Right lobe of liver (tissue), 6 donors: ENCODE results near the gene CST6. TPM values are rescaled to one million over a fixed set of nuclear protein-coding genes. Genes with fewer than 3 reads are reported as not detected.
A peak's percentile ranks its signal among the peaks of the same experiment; 100 is the strongest.

Experiments used
- ATAC-seq, 4 donors: fragments of 200-7000 bp; cut with Tn5 transposase; one replicate each; pipeline ENCODE4 v1.9.1; 2020; ENCODE audit warnings: mild to moderate bottlenecking in 4 of 4, moderate library complexity in 4 of 4
- DNase-seq, 3 donors: peaks; one replicate each; pipeline ENCODE4 v3.0.0-alpha.2; 2020
- H3K27ac ChIP-seq, 3 donors: fragments of 200-600 bp; one replicate each; pipeline ENCODE4 v1.8.0; 2022
- H3K27me3 ChIP-seq, 2 donors: fragments of 200-600 bp; one replicate each; pipeline ENCODE4 v1.8.0; 2022
- H3K36me3 ChIP-seq, 4 donors: fragments of 200-600 bp; sonication (generic) in 1 of 4; one replicate each; pipeline versions ENCODE4 v1.5.1 to v1.8.0; 2017 to 2022; ENCODE audit warnings: control low read depth in 1 of 4
- H3K4me1 ChIP-seq, 4 donors: fragments of 200-600 bp; sonication (generic) in 1 of 4; one replicate each; pipeline versions ENCODE4 v1.5.1 to v1.8.0; 2017 to 2022; ENCODE audit warnings: control low read depth in 1 of 4
- H3K4me3 ChIP-seq, 3 donors: fragments of 200-600 bp; one replicate each; pipeline ENCODE4 v1.8.0; 2022
- H3K9me3 ChIP-seq, 4 donors: fragments of 200-600 bp; sonication (generic) in 1 of 4; one replicate each; pipeline versions ENCODE4 v1.5.1 to v1.8.0; 2017 to 2022; ENCODE audit warnings: control low read depth in 1 of 4
- CTCF ChIP-seq, 4 donors: fragments of 200-600 bp in 3 of 4; fragments of 450-650 bp in 1 of 4; IDR thresholded peaks; one replicate each; pipeline versions ENCODE4 v1.5.1 to v1.8.0; 2016 to 2022; ENCODE audit warnings: antibody characterized with exemption in 4 of 4, mild to moderate bottlenecking in 2 of 4
- POLR2A ChIP-seq: fragments of 450-650 bp; IDR thresholded peaks from one replicate; pipeline ENCODE4 v1.6.1; 2017; ENCODE audit warnings: antibody characterized with exemption, mild to moderate bottlenecking
- WGBS: methylation state at CpG from one replicate; pipeline ENCODE4 v1.1.6; 2018; ENCODE audit warnings: low coverage, low lambda C conversion rate; ENCODE audit not compliant: insufficient coverage; ENCODE audit errors: missing lambda C conversion rate; 5-methylcytosine and 5-hydroxymethylcytosine counted together
- intact Hi-C, 2 donors: fragments of 100-400 bp; cut with DNase I; formaldehyde crosslinking; loops; one replicate each; pipeline versions ENCODE4 v1.11.2 to v1.14.1; 2022
- total RNA-seq, 6 experiments: library from RNA; depleted of rRNA in 2 of 6; stranded (reverse); fragments of >200 nt in 2 of 6; fragmentation: NEBNext Ultra II Directional in 3 of 6; extraction: Animal tissue kit (Norgen Biotek cat#: 25700) in 3 of 6; gene quantifications; one replicate each; pipeline versions ENCODE4 v1.1.0 to v1.2.4, GENCODE V29; 2016 to 2023
- donor health status: DM: no; HTN: yes; CAD: no.
- donor health status: DM: no; HTN: no; CAD: no.
- donor health status: DM: no; HTN: no; CAD: no.
- donor health status: DM: no; HTN: yes; CAD: no.
- donor health status: DM: no; HTN: yes; CAD: no.

CST6 gene
- total RNA-seq, 6 experiments from 2014 or later: not detected

GRCh38 chr11:66039765-66040164 lies 28.0 kb downstream of the CST6 start:
- TF ChIP-seq CTCF (IDR thresholded peaks at IDR 0.05) (no peak), POLR2A (no peak)
- DNase-seq: peak in 1 of 3 donors; percentile 3
- no peaks in the 10 kb centered on the region for H3K27me3 ChIP-seq
- H3K36me3 ChIP-seq: no peaks in the 10 kb centered on the region
- H3K27ac ChIP-seq: no peak overlapping the region
- H3K9me3 ChIP-seq: no peaks in the 10 kb centered on the region
- no CpG with 5 or more reads among the region's 3 CpGs for WGBS
- intact Hi-C loops: no loop called here
- no peak overlapping the region for H3K4me3 ChIP-seq
- no peak for ATAC-seq
- H3K4me1 ChIP-seq: no peaks in the 10 kb centered on the region

GRCh38 chr11:66042227-66042995 lies 30.6 kb downstream of the CST6 start:
- Histone ChIP-seq H3K9me3 (no peaks in the 10 kb centered on the region), H3K27ac (no peak overlapping the region), H3K4me3 (no peak overlapping the region), H3K36me3 (no peaks in the 10 kb centered on the region), H3K4me1 (no peaks in the 10 kb centered on the region), H3K27me3 (no peaks in the 10 kb centered on the region)
- 97% methylated on average over 46 of the region's 81 CpGs for WGBS
- DNase-seq: peak in 2 of 3 donors; percentile 33 to 44
- ATAC-seq: no peak
- TF ChIP-seq CTCF (IDR thresholded peaks at IDR 0.05): no peak
- no peak for TF ChIP-seq POLR2A
- intact Hi-C loops: no loop called here

- Histone ChIP-seq H3K27ac (no peak overlapping the region), H3K36me3 (no peaks in the 10 kb centered on the region), H3K9me3 (no peaks in the 10 kb centered on the region), H3K27me3 (no peaks in the 10 kb centered on the region), H3K4me1 (no peaks in the 10 kb centered on the region), H3K4me3 (no peak overlapping the region)
- 96% methylated on average over 49 of the region's 88 CpGs for WGBS
- intact Hi-C loops: no loop called here
- DNase-seq (peak in 2 of 3 donors; percentile 36 to 49), ATAC-seq (no peak)
- TF ChIP-seq POLR2A: no peak
Measured at GRCh38 chr11:66042996-66043906, 31.4 kb downstream of the CST6 start.

GRCh38 chr11:66044757-66045156 lies 32.9 kb downstream of the CST6 start:
- WGBS: 68% methylated on average over 3 of the region's 6 CpGs
- intact Hi-C loops: no loop called here
- Histone ChIP-seq H3K9me3 (no peaks in the 10 kb centered on the region), H3K4me3 (no peak overlapping the region), H3K4me1 (no peaks in the 10 kb centered on the region), H3K27ac (no peak overlapping the region), H3K36me3 (no peaks in the 10 kb centered on the region), H3K27me3 (no peaks in the 10 kb centered on the region)
- TF ChIP-seq POLR2A: no peak
- TF ChIP-seq CTCF (IDR thresholded peaks at IDR 0.05): no peak
- peak in 1 of 3 donors; percentile 22 for DNase-seq
- no peak for ATAC-seq
